HG03378 (cell line): ENCODE results near the gene SLU7.

ENCODE experiments used
- ATAC-seq: cut with Tn5 transposase; IDR thresholded peaks from one replicate; pipeline ENCODE4 v1.9.1; 2021; ENCODE audit warnings: mild to moderate bottlenecking, moderate library complexity; ENCODE audit not compliant: unreplicated experiment

Gene SLU7

DNA sequence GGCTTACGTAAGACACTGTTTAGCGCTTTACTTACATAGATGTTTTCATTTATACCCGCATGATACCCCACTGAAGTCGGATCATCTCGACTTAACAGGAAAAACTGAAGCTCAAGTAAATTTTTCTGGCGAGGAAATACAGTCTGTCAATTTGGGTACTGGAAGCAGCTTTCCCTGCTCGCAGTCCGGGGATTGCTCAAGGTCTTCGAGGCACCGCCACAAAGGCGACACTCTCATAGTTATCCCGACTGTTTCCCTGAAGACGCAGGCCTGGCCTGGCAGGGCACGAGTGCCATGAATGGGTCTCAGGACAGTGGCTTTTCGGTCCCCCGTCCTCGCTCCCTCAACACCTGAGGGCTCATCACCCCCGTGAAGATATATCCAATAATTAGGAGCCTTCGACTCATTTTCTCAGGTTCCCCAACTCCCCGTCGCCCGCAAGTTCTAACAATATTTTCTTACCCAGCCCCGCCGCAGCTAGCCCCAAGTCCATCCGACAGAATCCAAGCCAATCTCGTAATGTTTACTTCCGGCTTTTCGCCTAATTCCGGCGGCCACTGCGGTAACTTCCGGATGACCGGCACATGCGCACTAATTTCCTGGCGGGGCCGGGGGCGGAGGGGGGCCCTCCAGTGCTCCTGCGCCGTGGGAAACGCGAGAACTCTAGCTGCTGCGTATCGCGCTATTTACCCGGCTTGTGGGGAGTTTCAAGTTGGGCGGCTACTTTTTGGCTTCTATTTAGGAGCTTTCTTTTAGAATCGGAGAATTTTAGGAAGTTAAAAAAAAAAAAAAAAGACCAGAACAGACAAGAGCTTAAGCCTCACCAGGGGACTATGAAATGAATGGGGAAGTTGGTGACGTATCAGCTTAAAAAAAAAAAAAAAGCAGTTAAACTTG, at the start of gene SLU7:
SLU7 (minus strand) TSS at position 521 of the 897 bp plus-strand sequence. CDS start 3,787 bp downstream, outside the sequence.
- peak; percentile 68 for ATAC-seq

DNA sequence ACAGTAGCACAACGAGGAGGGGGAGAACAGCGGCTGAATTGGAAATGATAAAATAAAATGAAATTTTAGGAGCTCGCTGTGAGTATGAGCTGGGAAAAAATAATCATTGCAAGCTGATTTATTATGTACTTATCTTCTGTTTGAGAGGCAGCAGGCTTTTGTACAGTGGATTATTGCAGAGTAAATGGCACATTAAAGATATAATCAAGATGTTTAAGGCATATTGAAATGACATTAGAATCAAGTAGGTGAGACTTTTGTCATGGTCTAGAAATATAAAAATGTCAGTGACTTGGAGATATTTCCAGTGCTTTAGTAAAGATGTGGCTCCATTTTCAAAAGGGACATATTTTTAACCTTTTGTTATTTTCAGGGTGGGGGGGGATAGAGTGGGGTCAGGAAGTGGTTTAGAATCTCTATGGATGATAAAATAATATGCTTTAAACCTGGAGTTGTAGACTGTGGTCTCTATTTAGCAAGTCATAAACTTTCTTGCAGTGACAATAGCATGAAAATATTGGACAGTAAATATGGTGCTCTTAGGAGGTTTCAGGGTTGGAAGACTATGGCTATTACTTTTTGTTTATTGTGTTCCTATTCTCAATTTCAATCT, 49.6 kb upstream of the SLU7 start:
- ATAC-seq, result no peak

DNA sequence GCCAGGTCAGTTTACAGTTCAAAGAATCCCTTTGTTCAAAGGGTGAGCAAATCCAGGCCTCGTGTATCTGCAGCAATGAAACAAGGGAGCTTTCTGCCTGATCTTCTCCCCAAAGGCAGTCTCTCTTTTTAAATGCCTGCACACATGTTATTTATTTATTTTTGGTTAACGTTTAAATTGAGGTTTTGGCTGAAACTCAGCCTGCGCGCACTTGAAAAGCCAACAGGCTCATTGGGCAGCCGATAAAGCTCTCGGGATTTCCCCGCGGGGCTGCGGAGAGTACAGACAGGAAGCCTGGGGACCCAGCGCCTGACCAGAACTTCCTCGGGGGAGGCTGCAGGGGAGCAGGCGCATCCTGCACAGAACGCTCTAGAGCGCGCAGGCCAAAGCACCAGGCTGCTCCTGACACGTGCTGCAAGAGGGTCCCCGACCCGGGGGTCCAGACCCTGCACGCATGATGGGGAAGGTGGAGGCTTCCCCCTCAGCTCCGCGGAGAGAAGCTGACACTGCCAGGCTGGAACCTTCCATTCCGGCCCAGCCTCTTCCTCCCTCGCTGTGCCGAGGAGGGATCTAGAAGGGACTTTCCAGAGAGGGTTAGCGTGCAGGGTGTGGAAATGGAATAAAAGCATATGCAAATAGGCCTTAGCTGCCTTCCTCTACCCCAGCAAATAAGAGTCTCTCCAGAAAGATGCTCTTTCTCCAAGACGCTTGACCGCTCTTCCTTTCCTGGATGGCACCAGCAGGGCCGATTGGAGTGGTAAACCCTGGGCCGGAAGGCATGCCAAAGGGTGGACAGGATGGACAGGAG, 48.9 kb upstream of the SLU7 start:
- ATAC-seq, result peak; percentile 89

DNA sequence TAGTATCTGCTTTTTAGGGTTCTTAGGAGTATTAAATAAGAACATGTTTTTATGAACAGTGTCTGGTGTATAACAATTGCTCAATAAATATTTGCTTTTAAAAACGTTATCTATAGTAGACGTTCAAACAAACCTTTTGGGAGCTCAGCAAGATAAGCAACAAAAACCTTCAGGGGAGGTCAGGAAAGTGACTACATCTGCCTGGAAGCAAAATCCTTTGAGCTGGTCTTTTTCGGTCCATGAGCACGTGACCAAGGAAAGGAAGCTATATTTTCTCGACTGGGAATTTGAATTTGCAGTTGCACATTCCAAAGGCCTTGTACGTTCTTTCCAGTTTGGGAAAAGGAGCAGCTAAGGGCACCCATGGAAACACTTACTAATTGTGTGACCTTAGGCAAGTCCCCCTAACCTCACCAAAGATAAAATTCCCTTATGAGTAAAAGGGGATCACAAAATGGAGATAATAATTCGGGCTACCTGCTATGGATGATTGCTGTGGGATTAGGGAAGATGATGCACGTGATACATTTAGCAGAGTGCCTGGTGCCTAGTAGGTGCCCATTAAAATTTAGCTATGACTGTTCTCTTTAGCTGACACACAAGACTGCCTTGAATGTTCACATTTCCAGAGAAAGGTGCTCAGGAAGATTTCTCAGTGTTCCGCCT, 48.1 kb upstream of the SLU7 start:
- ATAC-seq, result no peak

DNA sequence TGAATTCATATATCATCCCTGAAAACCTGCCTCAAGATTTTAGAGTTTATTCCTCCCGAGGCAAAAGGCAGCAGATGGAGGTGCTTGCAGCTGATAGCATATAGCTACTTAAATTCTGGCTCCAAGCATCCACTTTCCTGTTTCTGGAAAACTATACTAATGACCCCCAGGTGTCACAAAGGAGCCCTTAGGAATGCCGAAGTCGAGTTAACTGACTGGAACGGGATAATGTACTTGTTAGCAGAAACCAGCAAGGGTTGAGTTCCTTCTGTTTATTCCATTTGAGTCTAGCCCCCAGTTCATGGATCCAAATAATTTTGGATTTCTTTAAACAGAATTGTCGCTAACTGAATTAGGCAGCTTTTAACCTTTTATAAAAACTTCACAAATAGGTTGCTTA, 47.2 kb upstream of the SLU7 start:
- ATAC-seq, result no peak

DNA sequence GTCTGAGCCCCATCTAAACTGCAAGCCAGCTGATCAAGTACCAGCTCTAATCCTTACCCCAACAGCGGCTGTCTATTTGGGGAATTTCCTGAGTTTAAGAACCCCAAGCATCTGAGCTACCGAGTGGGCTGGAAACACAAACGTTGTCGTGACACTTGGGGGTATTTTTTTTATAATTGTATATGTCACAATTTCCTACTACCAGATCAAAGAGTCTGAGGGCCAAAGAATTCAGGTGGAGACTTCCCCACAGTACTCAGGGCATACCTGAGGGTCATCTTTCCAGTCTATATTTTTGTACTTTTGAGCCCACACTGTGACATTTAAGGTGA, 45.6 kb upstream of the SLU7 start:
- no peak for ATAC-seq

DNA sequence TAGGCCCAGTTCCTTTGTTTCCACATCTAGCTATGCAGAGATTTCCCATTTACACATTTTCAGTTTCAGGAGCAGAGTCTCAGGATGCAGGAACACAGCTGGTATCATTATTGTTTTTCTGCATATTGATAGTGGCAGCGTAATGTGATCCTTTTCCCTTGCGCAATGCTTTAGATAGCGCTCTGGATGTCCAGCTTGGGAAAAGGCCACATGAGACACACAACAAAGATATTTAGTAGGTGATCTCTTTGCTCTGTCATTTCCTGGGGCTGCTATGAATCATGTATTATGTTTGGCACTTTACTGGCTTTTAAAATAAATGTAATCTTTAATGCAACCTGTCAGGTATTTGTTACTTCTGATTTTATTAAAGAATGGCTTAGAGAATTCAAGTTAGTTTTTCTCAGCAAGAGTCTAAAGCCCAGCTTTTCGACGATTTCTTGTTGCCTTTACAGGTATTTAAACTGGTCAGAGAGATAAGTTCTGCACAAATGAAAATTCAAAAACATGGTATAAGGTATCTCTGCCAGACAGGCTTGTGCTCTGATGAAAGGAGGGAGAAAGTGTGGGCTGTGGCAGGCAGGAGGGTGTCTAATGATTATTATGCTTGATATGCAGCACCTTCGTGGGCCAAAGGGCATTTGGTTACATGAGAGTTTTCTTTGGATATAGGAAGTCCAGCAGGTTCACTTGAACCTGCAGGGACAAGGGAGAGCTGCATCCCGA, 45.0 kb upstream of the SLU7 start:
- no peak for ATAC-seq

DNA sequence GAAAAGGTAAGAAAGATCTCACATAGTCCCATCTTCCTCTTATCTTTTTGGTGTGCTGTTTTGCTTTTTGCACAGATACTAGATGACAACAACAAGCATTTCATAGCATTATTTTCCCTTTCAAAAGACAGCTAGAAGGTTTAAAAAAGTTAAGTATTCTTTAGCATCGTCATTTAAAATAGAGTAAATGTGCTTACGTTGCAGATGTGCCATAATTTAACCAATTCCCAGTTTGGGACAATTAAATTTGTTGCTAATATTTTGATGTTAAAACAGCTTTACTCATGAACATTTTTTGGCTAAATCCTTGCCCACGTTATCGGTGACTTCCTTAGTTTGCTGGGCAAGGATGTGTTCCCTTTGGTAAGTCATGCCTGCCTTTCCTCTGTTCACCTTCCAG, 44.3 kb upstream of the SLU7 start:
- ATAC-seq, result no peak

- peak; percentile 31 for ATAC-seq
These were observed 43.3 kb upstream of the SLU7 start for GRCh38 chr5:160462167-160462566.

- ATAC-seq, result no peak
These were observed 42.5 kb upstream of the SLU7 start for GRCh38 chr5:160461378-160461777.

DNA sequence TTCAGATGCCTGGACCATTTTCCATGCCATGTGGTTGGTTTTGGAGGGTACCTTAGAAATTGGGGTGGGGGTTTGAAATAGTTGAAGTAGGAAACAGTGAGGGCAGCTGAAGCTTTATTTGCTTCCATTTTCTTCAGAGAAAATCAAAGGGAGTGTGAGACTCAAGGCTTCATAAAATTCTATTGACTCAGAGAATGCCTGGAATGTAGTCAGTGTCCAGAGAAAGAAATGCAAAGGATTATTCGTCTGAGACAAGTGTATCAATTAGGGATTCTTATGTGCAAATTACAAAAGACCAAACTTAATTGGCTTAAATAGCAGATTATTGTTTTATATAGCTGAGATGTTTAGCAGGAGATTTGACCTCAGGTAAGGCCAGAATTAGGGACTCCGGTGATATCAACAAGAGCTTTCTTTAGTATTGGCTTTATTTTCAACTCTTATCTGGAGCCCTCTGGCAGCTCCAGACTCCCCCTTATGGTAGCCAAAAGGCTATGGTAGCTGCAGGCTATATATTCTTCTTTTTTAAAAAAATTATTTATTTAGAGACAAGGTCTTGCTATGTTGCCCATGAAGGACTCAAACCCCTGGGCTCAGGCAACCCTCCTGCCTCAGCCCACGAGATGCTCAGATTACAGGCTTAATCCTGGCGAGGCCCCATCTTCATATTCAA, 41.6 kb upstream of the SLU7 start:
- no peak for ATAC-seq

- peak; percentile 92 for ATAC-seq
These were observed 40.2 kb upstream of the SLU7 start for GRCh38 chr5:160458806-160459800.

DNA sequence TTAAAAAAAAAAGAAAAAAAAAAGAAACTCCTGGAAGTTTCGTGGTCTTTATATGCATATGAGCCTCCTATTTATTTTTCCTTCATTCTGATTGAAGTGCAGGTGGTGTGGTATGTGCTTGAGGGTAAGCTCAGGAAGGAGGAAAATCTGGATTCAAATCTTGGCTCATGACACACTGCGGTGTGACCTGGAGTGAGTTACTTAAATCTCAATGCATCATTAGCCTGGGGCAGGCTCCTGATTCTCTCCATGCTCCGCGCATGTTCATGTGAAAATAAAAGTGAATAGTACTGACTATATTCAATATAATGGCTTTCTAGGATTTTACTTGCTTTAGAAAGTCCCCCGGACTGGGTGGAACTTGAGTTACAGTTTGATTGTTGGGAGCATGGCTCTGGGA, 38.4 kb upstream of the SLU7 start:
- no peak for ATAC-seq

GRCh38 chr5:160456480-160457177, 37.7 kb upstream of the SLU7 start:
- no peak for ATAC-seq

DNA sequence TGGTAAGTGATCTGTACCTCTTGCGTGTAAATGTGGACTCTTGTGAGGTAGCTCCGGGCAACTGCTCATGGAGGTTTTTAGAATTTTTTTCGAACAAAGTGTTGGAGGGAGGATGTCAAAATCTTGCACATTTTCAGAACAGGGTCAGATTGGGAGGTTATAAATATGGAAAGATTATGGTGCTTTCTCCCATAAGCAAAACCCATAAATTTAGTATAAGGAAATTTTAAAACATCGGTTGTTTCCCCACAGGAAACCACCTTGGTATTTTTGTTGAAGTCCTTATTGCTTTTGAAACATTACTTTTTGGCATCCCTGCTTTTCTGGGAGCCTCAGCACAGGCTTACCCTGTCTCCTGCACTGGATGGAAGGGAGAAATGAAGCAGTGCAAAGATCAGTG, 36.7 kb upstream of the SLU7 start:
- no peak for ATAC-seq

- no peak for ATAC-seq
These were observed 34.9 kb upstream of the SLU7 start for GRCh38 chr5:160453751-160454150.

- ATAC-seq, result no peak
These were observed 33.9 kb upstream of the SLU7 start for GRCh38 chr5:160452795-160453194.

DNA sequence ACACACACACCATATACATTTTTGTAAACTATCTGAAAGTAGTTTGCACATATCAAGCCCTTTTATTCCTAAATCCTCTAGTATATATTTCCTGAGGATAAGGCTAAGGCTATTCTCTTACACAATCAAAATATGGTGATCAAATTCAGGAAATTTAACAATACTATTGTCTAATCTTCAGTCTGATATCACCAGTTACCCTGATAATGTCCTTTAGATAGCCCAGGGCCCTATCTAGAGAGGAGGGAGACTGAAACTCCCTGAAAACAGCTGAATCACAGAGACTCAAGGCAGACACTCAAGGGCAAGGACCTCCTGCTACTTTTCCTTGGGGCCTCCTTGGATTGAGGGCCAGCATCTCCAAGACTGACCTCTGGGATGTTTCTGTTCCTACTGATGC, 33.2 kb upstream of the SLU7 start:
- no peak for ATAC-seq
